Measurements from ENCODE around the gene STEAP1B. TPM values are rescaled to one million over a fixed set of nuclear protein-coding genes. Genes with fewer than 3 reads are reported as not detected.
A peak's percentile ranks its signal among the peaks of the same experiment; 100 is the strongest.
"Not testable (repeated sequence)": the region's sequence is repeated elsewhere in the genome, so short reads cannot be mapped to it uniquely, and the experiment has no call there.

The STEAP1B gene
- total and polyA plus RNA-seq, 2 experiments from 2014 or later: 0.16 TPM; not detected in 1

DNA sequence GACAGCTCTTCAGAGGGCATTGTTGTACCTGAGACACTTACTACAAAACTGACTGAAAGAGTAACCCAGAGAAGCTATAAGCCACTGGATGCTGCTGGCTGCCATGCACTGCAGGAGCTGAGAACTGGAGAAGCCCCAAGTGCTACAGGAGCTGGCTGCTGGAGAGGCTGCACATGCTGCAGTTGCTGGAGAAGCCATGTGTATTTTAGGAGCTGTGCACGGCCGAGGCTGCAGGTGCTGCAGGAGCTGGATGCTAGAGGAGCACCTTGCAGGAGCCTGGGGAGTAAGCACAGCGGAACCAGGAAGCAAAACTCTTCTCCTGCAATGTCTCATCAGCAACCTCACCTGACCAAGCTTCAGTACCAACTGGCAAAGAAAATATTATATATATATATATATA lies 45.5 kb downstream of the STEAP1B start:
- Histone ChIP-seq H3K4me2 (no peak overlapping the region), H3K27ac (no peak overlapping the region), H3K36me3 (replicated peaks; ENCODE audit: insufficient read depth, low read depth) (no peaks in the 10 kb centered on the region), H4K20me1 (ENCODE audit: insufficient read depth, poor library complexity, severe bottlenecking) (no peaks in the 10 kb centered on the region), H3K9me3 (ENCODE audit: low read depth) (no peaks in the 10 kb centered on the region), H3K4me1 (ENCODE audit: insufficient read depth) (peaks cover 6% of the 10 kb centered on the region), H3K4me3 (no peak overlapping the region), H3K79me2 (no peaks in the 10 kb centered on the region), H3K27me3 (no peaks in the 10 kb centered on the region), H2AFZ (no peak overlapping the region), H3K9me2 (replicated peaks; ENCODE audit: insufficient read depth) (no peaks in the 10 kb centered on the region)
- 69% methylated on average over 3 of the region's 3 CpGs for WGBS (ENCODE audit: low lambda C conversion rate, missing lambda C conversion rate)
- no peak for DNase-seq (ENCODE audit: low spot score)
- no peak for TF ChIP-seq EZH2phosphoT487 (IDR thresholded peaks at IDR 0.05; ENCODE audit: low read depth, severe bottlenecking, unreplicated experiment)
- TF ChIP-seq, protein P1, sequence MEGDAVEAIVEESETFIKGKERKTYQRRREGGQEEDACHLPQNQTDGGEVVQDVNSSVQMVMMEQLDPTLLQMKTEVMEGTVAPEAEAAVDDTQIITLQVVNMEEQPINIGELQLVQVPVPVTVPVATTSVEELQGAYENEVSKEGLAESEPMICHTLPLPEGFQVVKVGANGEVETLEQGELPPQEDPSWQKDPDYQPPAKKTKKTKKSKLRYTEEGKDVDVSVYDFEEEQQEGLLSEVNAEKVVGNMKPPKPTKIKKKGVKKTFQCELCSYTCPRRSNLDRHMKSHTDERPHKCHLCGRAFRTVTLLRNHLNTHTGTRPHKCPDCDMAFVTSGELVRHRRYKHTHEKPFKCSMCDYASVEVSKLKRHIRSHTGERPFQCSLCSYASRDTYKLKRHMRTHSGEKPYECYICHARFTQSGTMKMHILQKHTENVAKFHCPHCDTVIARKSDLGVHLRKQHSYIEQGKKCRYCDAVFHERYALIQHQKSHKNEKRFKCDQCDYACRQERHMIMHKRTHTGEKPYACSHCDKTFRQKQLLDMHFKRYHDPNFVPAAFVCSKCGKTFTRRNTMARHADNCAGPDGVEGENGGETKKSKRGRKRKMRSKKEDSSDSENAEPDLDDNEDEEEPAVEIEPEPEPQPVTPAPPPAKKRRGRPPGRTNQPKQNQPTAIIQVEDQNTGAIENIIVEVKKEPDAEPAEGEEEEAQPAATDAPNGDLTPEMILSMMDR (IDR thresholded peaks at IDR 0.05; ENCODE audit: poor library complexity): no peak
- no peak for TF ChIP-seq EZH2 (IDR thresholded peaks at IDR 0.05; ENCODE audit: borderline replicate concordance)

DNA sequence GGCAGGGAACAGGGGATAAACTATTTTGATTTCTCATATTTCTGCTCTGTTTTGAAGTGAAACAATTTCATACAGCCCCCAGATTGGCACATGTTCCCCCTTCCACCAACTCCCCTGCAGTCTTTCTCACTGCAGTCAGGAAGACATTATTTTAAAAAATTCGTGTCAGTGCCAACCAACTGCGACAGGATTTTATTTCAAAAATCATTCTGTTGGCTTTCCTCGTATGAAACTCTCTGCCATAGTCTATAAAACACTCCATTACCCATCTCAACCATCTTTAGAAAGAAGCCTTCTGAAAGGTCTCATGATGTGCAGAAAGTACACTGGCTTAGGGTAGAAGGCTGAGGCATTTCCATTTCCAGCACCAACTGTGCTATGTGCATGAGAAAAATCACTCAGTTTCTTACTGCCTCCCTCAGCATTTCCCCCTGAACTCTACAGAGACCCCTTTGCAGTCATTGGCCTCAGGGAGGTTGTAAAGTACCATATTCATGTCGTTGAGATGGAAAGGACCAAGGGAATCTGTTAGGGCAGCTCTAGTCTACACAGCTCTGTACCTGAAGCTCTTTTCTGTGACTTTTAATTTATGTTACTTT lies 46.9 kb downstream of the STEAP1B start:
- no peaks in the 10 kb centered on the region for H3K9me3 ChIP-seq (ENCODE audit: low read depth)
- no peak for DNase-seq (ENCODE audit: low spot score)
- H3K27ac ChIP-seq: no peak overlapping the region
- no peak overlapping the region for H3K4me3 ChIP-seq
- 69% methylated on average over 4 of the region's 4 CpGs for WGBS (ENCODE audit: low lambda C conversion rate, missing lambda C conversion rate)
- no peaks in the 10 kb centered on the region for H3K36me3 ChIP-seq (replicated peaks; ENCODE audit: insufficient read depth, low read depth)
- H2AFZ ChIP-seq: no peak overlapping the region
- TF ChIP-seq, protein P1 (IDR thresholded peaks at IDR 0.05; ENCODE audit: poor library complexity): no peak
- no peak for TF ChIP-seq EZH2 (IDR thresholded peaks at IDR 0.05; ENCODE audit: borderline replicate concordance)
- no peak for TF ChIP-seq EZH2phosphoT487 (IDR thresholded peaks at IDR 0.05; ENCODE audit: low read depth, severe bottlenecking, unreplicated experiment)
- H3K4me2 ChIP-seq: peak overlapping the region; percentile 80
- no peaks in the 10 kb centered on the region for H3K79me2 ChIP-seq
- no peaks in the 10 kb centered on the region for H3K9me2 ChIP-seq (replicated peaks; ENCODE audit: insufficient read depth)
- H3K4me1 ChIP-seq (ENCODE audit: insufficient read depth): peaks cover 6% of the 10 kb centered on the region
- no peaks in the 10 kb centered on the region for H3K27me3 ChIP-seq
- no peaks in the 10 kb centered on the region for H4K20me1 ChIP-seq (ENCODE audit: insufficient read depth, poor library complexity, severe bottlenecking)

DNA sequence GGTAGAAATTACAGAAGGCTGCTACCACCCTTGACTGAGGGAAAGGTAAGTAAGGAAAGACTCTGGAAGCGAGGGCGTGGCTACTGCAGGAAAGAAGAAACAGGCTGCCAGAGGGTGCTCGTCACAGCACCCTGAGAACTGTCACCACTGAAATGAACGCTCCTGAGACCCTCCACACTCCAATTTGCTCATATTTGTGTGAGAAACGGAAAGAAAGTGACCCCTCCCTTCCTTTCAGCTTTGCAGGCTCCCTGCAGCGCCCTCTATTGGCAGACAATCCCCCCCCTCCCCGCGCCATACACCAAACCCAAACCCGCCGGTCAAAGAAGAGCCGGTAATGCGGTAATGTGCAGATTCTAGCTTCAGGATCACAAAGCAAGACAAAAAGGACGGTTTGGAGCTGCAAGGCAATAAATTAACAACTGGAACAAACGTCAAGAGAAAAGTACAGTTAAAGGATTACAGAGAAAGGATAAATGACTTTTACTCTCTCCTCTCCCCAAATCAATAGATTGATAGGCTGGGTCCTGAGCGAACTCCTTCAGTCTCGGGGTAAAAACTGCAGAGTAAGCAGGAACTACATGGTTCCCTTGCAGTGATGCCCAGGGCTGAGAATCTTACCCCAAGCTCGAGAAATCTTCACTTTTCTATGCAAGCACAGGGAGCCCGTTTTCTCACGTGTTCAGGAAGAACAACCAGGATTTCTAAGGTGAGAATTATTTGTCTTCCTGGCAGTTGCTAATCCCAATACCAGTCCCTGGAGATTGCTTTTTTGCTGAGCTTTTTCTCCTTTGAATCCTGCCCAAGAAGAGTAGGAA lies 47.6 kb downstream of the STEAP1B start:
- Histone ChIP-seq H2AFZ (peak overlapping the region; percentile 48), H3K27ac (no peak overlapping the region), H4K20me1 (ENCODE audit: insufficient read depth, poor library complexity, severe bottlenecking) (no peaks in the 10 kb centered on the region), H3K4me1 (ENCODE audit: insufficient read depth) (peaks cover 6% of the 10 kb centered on the region), H3K36me3 (replicated peaks; ENCODE audit: insufficient read depth, low read depth) (no peaks in the 10 kb centered on the region), H3K9me2 (replicated peaks; ENCODE audit: insufficient read depth) (no peaks in the 10 kb centered on the region), H3K9me3 (ENCODE audit: low read depth) (no peaks in the 10 kb centered on the region), H3K4me3 (no peak overlapping the region), H3K27me3 (no peaks in the 10 kb centered on the region), H3K4me2 (peak overlapping the region; percentile 80), H3K79me2 (no peaks in the 10 kb centered on the region)
- no peak for TF ChIP-seq EZH2phosphoT487 (IDR thresholded peaks at IDR 0.05; ENCODE audit: low read depth, severe bottlenecking, unreplicated experiment)
- TF ChIP-seq, protein P1 (IDR thresholded peaks at IDR 0.05; ENCODE audit: poor library complexity): peak; percentile 74
- peak; percentile 76 for DNase-seq (ENCODE audit: low spot score)
- WGBS (ENCODE audit: low lambda C conversion rate, missing lambda C conversion rate): 21% methylated on average over 19 of the region's 19 CpGs

DNA sequence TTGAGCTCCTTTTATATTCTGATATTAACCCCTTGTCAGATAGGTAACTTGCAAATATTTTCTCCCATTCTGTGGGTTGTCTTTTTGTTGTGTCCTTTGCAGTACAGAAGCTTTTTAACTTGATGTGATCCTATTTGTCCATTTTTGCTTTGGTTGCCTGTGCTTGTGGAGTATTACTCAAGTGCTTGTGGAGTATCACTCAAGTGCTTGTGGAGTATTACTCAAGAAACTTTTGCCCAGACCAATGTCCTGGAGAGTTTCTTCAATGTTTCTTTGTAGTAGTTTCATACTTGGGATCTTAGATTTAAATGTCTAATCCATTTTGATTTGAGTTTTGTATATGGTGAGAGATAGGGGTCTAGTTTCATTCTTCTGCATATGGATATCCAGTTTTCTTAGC lies 50.0 kb downstream of the STEAP1B start:
- not testable (repeated sequence) for H3K79me2 ChIP-seq; DNase-seq (ENCODE audit: low spot score); H3K27ac ChIP-seq; H3K4me3 ChIP-seq; H3K36me3 ChIP-seq (replicated peaks; ENCODE audit: insufficient read depth, low read depth); H3K9me3 ChIP-seq (ENCODE audit: low read depth); H3K9me2 ChIP-seq (replicated peaks; ENCODE audit: insufficient read depth); H3K4me2 ChIP-seq; H3K4me1 ChIP-seq (ENCODE audit: insufficient read depth); H2AFZ ChIP-seq; H4K20me1 ChIP-seq (ENCODE audit: insufficient read depth, poor library complexity, severe bottlenecking); H3K27me3 ChIP-seq

Measured in hepatocyte (in vitro differentiated cells).